ENCODE data around the gene RENBP. TPM values are rescaled to one million over a fixed set of nuclear protein-coding genes. Genes with fewer than 3 reads are reported as not detected.

RENBP gene
- total RNA-seq, 2 donors from 2014 or later: 6.2 to 10.6 TPM

DNA sequence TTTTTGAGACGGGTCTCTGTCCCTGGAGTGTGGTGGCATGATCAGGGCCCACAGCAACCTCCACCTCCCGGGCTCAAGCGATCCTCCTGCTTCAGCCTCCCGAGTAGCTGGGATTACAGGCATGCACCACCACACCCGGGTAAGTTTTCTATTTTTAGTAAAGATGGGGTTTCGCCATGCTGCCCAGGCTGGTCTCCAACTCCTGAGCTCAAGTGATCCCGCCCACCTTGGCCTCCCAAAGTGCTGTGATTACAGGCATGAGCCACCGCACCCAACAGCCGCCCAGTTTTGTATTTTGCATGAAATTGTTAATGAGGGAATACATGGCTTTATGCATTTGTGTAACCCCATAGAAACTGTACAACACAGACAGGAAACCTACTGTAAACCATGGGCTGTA is 15.6 kb downstream of the RENBP start:
- peak overlapping the region; percentile 48 to 70 for H3K27ac ChIP-seq
- H3K36me3 ChIP-seq: peaks cover 26% of the 10 kb centered on the region
- DNase-seq (ENCODE audit: low spot score): no peak
- H3K27me3 ChIP-seq: no peaks in the 10 kb centered on the region
- peak overlapping the region in 1 of 2 donors; percentile 64 for H3K4me3 ChIP-seq
- TF ChIP-seq, protein P1, sequence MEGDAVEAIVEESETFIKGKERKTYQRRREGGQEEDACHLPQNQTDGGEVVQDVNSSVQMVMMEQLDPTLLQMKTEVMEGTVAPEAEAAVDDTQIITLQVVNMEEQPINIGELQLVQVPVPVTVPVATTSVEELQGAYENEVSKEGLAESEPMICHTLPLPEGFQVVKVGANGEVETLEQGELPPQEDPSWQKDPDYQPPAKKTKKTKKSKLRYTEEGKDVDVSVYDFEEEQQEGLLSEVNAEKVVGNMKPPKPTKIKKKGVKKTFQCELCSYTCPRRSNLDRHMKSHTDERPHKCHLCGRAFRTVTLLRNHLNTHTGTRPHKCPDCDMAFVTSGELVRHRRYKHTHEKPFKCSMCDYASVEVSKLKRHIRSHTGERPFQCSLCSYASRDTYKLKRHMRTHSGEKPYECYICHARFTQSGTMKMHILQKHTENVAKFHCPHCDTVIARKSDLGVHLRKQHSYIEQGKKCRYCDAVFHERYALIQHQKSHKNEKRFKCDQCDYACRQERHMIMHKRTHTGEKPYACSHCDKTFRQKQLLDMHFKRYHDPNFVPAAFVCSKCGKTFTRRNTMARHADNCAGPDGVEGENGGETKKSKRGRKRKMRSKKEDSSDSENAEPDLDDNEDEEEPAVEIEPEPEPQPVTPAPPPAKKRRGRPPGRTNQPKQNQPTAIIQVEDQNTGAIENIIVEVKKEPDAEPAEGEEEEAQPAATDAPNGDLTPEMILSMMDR (IDR thresholded peaks at IDR 0.05): no peak
- H3K4me1 ChIP-seq: peaks cover 0 to 42% of the 10 kb centered on the region in 2 donors
- H3K9me3 ChIP-seq: no peaks in the 10 kb centered on the region

DNA sequence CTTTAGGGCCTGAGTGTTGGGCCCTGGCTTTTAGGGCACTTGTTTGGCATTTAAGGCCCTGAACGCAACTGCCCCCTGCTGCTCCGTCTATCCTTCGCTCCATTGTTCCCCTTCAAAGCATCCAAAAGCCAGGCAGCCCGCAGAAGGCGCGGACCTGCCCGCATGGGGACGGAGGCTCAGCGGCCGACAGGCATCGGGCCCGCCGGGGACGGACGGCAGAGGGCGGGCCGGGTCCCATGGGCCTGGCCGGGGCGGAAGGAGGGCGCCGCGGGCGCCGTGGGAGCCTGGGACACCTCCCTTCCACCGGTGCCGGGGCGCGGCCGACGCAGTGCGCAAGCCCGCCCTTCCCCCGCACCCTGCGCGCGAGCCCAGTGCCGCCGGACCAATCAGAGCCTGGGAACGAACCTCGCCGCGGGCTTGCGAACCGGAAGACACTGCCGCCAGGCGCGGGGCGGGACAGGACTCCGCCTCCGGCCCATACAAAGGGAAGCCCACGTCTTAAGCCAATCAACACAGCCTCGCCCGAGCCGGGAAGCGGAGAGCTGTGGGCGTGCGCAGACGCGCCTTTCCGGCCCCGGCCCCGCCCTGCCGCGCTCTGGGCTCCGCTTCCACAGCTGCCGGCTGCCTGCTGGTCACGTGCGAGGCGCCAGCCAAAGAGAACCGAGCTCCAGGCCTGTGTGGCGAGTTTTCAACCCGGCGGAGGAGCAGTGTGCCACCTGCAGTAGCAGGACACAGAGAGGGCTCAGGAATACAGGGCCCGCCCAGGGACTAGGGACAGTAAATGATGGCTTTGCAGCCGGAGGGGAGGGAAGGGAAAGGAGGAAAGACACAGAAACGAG is 16.3 kb downstream of the RENBP start:
- TF ChIP-seq, protein P1 (IDR thresholded peaks at IDR 0.05): peak in 1 of 2 donors; percentile 42
- peak; percentile 97 for DNase-seq (ENCODE audit: low spot score)
- no peaks in the 10 kb centered on the region for H3K9me3 ChIP-seq
- peaks cover 0 to 43% of the 10 kb centered on the region in 2 donors for H3K4me1 ChIP-seq
- peak overlapping the region; percentile 41 to 64 for H3K4me3 ChIP-seq
- peak overlapping the region; percentile 90 for H3K27ac ChIP-seq
- H3K27me3 ChIP-seq: no peaks in the 10 kb centered on the region
- H3K36me3 ChIP-seq: peaks cover 26% of the 10 kb centered on the region

DNA sequence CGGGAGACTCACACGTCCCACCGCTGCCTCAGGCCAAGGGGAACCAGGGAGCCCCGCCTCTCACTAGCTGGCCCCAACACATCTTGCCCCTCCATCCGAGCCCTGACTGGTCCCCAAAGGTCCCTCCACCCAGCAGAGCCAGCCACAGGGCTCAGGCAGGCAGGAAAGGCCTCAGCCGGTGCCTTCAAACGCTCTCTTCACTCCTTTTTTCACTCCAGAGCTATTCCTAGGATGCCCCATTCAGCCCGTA is 16.8 kb downstream of the RENBP start:
- TF ChIP-seq, protein P1 (IDR thresholded peaks at IDR 0.05): no peak
- Histone ChIP-seq H3K36me3 (peaks cover 26% of the 10 kb centered on the region), H3K27ac (peak overlapping the region; percentile 90), H3K4me3 (peak overlapping the region; percentile 41 to 64), H3K9me3 (no peaks in the 10 kb centered on the region), H3K27me3 (no peaks in the 10 kb centered on the region), H3K4me1 (peaks cover 0 to 48% of the 10 kb centered on the region in 2 donors)
- DNase-seq (ENCODE audit: low spot score): no peak

DNA sequence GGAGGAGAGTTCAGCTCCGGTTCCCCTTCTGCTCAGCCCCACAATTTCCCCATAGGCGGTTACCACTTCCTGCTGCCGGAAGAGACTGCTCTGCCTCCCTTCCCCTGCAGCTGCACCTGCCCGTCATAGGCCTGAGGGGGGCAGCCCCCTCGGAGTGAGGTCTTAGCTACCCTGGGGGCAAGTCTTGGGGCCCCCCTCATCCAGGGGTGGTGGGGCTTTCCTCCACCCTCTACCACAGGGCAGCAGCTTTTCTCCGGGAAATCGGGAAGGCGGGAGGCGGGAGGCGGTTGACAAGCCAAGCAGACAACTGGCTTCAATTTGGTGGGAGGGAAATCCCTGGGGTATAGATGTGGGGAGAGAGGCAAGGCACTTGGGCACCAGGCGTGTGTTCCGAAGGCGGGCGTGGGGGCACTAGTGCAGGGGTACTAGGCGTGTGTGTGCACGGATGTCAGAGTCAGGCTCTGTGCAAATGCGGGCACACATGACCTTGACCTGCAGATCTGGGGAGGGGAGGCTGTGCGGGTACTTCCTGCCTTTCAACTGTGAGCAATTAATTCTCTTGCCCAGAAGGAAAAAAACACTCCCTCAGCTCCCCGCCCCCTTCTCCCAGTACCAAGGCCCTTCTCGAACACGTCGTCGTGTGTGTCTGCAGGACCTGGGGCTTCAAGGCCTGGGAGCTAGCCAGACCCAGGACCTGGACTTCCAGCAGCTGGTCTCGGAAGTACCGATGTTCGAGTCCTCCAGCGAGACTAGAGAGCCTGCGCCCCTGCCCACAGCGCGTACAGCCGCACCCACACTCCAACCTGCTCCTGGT is 17.4 kb downstream of the RENBP start:
- TF ChIP-seq, protein P1 (IDR thresholded peaks at IDR 0.05): no peak
- peak overlapping the region; percentile 41 to 64 for H3K4me3 ChIP-seq
- peak overlapping the region; percentile 90 for H3K27ac ChIP-seq
- no peaks in the 10 kb centered on the region for H3K27me3 ChIP-seq
- H3K9me3 ChIP-seq: no peaks in the 10 kb centered on the region
- peaks cover 0 to 51% of the 10 kb centered on the region in 2 donors for H3K4me1 ChIP-seq
- peaks cover 24% of the 10 kb centered on the region for H3K36me3 ChIP-seq
- no peak for DNase-seq (ENCODE audit: low spot score)

DNA sequence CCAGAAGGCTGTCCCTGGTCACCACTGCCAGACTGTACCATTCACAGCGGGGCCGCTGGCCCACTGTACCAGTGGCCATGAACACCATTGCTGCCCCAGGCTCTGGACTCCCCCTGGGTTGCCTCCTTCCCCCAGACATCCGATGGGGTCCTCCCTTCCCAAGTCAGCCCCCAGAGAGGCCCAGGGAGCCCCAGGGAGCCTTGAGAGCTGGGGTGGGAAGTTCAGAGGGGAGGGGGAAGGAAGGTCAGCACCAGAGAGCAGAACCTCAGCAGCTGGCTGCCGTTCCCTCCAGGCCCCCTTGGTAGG is 17.9 kb downstream of the RENBP start:
- peaks cover 19% of the 10 kb centered on the region for H3K36me3 ChIP-seq
- H3K9me3 ChIP-seq: no peaks in the 10 kb centered on the region
- peaks cover 0 to 57% of the 10 kb centered on the region in 2 donors for H3K4me1 ChIP-seq
- peak overlapping the region in 1 of 2 donors; percentile 64 for H3K4me3 ChIP-seq
- H3K27me3 ChIP-seq: no peaks in the 10 kb centered on the region
- peak overlapping the region; percentile 90 for H3K27ac ChIP-seq
- TF ChIP-seq, protein P1 (IDR thresholded peaks at IDR 0.05): no peak
- DNase-seq (ENCODE audit: low spot score): no peak
